Activated CD4-positive, alpha-beta T cell treated with anti-CD3 and anti-CD28 coated beads for 1 hour (primary cell): Measurements from ENCODE around the gene PHETA1.

Experiments
- DNase-seq: peaks from one replicate; pipeline ENCODE4 v3.0.0-alpha.2; 2020

PHETA1 gene, protein sequence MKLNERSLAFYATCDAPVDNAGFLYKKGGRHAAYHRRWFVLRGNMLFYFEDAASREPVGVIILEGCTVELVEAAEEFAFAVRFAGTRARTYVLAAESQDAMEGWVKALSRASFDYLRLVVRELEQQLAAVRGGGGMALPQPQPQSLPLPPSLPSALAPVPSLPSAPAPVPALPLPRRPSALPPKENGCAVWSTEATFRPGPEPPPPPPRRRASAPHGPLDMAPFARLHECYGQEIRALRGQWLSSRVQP

GRCh38 chr12:111368788-111369495 lies at the start of gene PHETA1:
Gene PHETA1, minus strand, starts transcription at chr12:111369095. Its CDS starts 5,668 bp downstream, at chr12:111363427.
- DNase-seq: peak; percentile 62

GRCh38 chr12:111418594-111418880 lies 49.6 kb upstream of the PHETA1 start:
- DNase-seq: no peak

GRCh38 chr12:111417784-111418593 lies 49.1 kb upstream of the PHETA1 start:
- DNase-seq: no peak

GRCh38 chr12:111417290-111417689 lies 48.4 kb upstream of the PHETA1 start:
- DNase-seq: no peak

DNA sequence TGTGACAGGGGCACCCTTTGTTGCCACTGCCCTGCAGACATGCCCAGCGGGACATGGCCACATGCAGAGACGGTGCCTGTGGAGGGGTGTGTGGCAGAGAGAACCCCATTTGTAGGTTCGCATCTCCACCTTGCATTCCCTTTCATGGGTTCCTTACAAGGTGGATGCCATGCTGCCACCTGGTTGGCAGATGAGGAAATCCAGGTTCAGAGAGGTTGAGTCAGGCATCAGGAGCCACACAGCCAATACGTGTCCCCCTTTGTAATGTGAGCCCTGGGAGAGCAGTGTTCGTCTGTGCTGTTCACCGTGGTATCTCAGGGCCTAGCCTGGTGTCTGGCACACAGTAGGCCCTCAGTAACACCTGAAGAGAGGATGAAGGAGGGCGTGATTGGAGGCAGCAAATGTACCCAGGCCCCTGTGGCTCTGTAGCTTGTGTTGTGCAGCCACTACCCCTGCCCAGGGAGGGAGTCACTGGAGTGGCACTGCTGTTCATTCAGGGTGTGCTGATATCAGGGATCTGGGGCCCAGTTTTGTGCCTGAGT lies 45.9 kb upstream of the PHETA1 start:
- no peak for DNase-seq

- DNase-seq: no peak
These were observed 44.7 kb upstream of the PHETA1 start for GRCh38 chr12:111413442-111414086.

GRCh38 chr12:111412830-111413441 lies 44.0 kb upstream of the PHETA1 start:
- no peak for DNase-seq

- DNase-seq: no peak
These were observed 43.3 kb upstream of the PHETA1 start for GRCh38 chr12:111412007-111412829.

GRCh38 chr12:111411185-111411764 lies 42.4 kb upstream of the PHETA1 start:
- DNase-seq: no peak

DNA sequence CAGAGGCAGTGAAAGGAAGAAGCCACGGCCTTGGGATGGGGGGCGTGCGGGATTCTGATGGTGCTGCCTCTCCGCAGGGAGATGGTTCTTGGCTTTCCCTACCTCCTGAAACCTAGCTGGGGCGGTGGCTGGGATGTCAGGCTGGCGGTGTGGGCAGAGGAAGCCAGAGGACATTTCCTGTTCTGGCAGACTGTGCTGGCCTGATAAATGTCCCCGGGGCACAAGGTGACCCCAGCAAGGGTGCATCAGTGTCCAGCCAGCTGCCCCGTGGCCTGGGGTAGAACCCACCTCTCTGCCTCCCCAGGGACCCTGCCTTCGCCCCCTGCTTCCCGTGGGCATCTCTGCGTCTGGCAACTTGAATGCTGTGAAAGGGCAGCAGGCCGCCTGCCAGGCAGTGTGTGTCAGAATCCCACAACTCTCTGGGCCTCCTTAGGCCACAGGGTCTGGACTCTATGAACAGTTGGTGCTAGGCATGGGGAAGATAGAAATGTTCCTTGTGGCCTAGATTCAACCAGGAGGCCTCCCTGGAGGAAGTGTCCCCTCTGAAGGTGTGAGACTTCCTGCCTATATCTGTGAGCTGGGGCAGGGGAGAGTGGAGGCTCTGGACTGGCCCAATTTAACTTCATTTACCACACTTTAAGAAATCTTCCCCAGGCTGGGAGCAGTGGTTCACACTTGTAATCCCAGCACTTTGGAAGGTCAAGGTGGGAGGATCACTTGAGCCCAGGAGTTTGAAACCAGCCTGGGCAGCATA lies 41.7 kb upstream of the PHETA1 start:
- DNase-seq: no peak

DNA sequence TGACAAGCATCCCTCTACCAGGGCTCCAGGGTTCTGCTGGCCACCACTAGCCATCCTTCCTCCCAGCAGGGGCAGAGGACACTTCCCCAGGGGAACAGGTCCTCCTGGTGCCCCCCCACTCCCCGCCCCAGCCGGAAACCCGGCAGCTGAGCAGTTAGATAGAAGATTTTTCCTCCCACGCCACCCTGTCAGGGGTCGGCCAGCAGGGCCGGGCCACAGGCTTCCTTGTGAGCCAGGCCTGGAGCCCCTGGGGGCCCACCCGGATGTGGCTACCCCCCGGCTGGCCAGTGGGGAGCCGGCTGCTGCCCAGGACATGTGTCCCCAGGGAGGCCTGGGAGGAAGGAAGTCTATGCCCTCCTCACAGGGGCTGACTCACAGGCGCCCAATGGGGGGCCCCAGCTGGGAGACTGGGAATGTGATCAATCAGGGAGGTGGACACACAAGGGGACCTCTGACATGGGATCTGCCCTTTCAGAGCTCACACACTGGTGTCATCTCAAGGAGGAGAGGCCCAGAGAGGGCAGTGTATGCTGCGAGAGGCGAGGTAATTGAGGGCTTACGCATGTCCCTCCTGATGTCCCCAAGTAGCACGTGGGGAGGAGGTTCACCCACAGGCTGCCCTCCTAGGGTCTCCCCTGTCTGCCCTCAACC lies 41.0 kb upstream of the PHETA1 start:
- no peak for DNase-seq

GRCh38 chr12:111409403-111409779 lies 40.5 kb upstream of the PHETA1 start:
- DNase-seq: no peak

GRCh38 chr12:111408686-111409402 lies 39.9 kb upstream of the PHETA1 start:
- DNase-seq: no peak

DNA sequence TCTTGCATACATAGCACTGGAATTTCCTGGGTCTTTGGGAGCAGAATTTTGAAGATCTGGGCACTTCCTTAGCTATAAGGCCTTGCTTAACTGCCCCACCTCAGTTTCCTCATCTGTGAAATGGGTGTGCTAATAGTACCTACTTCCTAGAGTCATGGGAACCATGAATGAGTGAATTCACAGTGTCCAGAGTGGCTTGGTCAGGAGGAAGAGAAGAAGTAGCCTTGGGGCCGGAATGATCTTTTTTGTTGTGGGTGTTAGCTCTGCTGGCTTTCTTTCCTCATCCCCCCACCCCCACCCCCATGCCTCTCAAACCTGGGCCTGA lies 39.2 kb upstream of the PHETA1 start:
- DNase-seq: no peak

DNA sequence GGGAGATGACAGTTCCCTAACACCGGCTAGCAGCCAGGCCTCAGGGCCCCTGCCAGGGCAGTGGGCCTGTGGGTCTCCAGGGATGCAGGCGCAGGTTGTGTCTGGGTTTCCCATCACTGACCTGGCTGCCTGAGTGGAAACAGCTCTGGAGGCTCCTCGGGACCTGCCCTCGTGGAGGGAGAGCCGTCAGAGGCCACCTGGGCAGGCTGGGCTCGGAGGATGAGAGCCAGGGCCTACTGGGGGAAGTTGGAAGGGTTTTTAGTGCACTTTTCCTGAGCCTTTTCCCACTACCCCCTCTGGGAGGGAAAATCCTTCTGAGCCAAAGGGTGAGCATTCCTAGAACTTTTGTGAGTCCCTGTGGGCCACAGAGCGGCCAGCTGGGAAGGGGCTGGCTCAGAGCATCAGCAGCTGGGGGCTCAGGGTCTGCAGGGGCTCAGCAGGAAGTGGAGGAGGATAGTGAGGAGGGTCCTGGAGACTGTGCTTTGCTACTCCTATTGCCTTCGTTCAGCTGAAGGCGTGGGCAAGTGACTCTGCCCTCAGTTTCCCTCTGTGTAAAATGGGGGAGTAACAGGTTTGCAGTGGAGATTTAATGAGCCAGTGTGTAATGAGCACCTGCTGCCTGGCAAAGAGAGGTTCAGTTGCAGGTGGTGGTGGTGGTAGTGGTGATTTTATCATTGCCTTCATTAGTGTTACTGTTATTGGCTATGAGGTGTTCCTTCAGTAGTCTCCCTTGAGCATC lies 38.7 kb upstream of the PHETA1 start:
- DNase-seq: no peak

GRCh38 chr12:111406474-111407376 lies 37.8 kb upstream of the PHETA1 start:
- DNase-seq: no peak

DNA sequence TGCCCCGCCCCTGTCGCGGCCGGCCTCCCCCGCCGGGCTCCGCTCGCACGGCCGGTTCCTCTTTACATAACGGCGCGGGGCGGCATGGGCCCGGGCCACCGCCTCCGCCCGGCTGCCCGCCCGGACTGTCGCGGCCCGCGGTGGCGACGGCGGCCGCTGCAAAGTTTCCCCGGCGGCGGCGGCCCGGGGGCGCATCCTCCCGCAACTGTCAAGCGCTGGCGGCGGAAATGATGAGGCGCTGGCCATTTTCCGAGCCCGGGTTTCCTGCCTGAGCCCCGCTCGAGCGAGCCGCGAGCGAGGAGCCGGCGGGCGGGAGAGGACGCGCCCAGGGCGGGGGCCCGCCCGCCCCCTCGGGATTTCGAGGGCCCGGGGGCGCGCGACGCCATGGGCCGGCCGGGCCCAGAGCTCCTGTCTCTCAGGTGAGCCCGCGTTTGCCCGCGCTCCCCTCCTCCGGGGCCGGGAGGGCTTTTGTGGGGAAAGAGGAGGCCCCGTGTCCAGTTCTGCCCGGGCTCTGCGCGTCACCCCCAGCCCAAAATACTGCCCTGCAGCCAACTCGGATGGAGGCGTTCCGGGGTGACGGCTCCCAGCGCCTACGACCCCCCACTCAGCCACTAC lies 37.1 kb upstream of the PHETA1 start, which contains the start of gene SH2B3:
SH2B3 (plus strand) TSS at position 65 of the 615 bp plus-strand sequence. CDS start 12,223 bp downstream, outside the sequence.
- no peak for DNase-seq
